WTC11 (cell line): ENCODE results near the gene TMEM14A. TPM values are rescaled to one million over a fixed set of nuclear protein-coding genes. Genes with fewer than 3 reads are reported as not detected.

ENCODE experiments used
- ATAC-seq: fragments of 200-7000 bp; cut with Tn5 transposase; 2 replicates; pipeline ENCODE4 v1.10.0; 2021; ENCODE audit warnings: mild to moderate bottlenecking, moderate library complexity
- CTCF ChIA-PET: fragments of 300-600 bp; sonication (Branson Sonifier 250); formaldehyde crosslinking; loops from one replicate; lab custom pipeline; 2021; ENCODE audit warnings: antibody characterized with exemption; lab: Charles Lee
- POLR2A ChIA-PET: fragments of 350-600 bp; sonication (Branson Sonifier 250); formaldehyde crosslinking; loops from one replicate; lab custom pipeline; 2021; ENCODE audit warnings: antibody characterized with exemption; lab: Charles Lee
- DNase-seq: peaks from one replicate; pipeline ENCODE4 v3.0.0; 2021; ENCODE audit warnings: low spot score
- H3K27ac Mint-ChIP-seq: 2 replicates; pipeline ENCODE4 v1.8.0; 2021; ENCODE audit warnings: mixed read lengths
- H3K27me3 Mint-ChIP-seq: 2 replicates; pipeline ENCODE4 v1.8.0; 2021; ENCODE audit warnings: low read depth, mild to moderate bottlenecking, moderate library complexity, mixed read lengths
- H3K36me3 Mint-ChIP-seq: 2 replicates; pipeline ENCODE4 v1.8.0; 2021; ENCODE audit warnings: mixed read lengths
- H3K4me1 Mint-ChIP-seq: 2 replicates; pipeline ENCODE4 v1.8.0; 2022; ENCODE audit warnings: mixed read lengths
- H3K4me3 Mint-ChIP-seq: 2 replicates; pipeline ENCODE4 v1.8.0; 2021; ENCODE audit warnings: mild to moderate bottlenecking, moderate library complexity, mixed read lengths
- H3K9me3 Mint-ChIP-seq: 2 replicates; pipeline ENCODE4 v1.8.0; 2021; ENCODE audit warnings: mixed read lengths
- ATF2 ChIP-seq: sonication (generic); formaldehyde crosslinking; IDR thresholded peaks from 2 replicates; pipeline ENCODE4 v1.8.1; 2022; ENCODE audit warnings: low read depth, missing genetic modification reagents, borderline replicate concordance
- EMX1 ChIP-seq: fragments of 250-450 bp; sonication (Bioruptor Pico); IDR thresholded peaks from 2 replicates; pipeline ENCODE4 v1.8.0; 2021; ENCODE audit warnings: mild to moderate bottlenecking
- FOXP1 ChIP-seq: sonication (generic); formaldehyde crosslinking; IDR thresholded peaks from 2 replicates; pipeline ENCODE4 v1.8.0; 2022; ENCODE audit warnings: missing genetic modification reagents, mild to moderate bottlenecking, moderate library complexity, borderline replicate concordance
- GABPB1 ChIP-seq: sonication (generic); formaldehyde crosslinking; IDR thresholded peaks from 2 replicates; pipeline ENCODE4 v1.8.1; 2023; ENCODE audit warnings: mild to moderate bottlenecking, missing genetic modification reagents
- JAZF1 ChIP-seq: fragments of 250-450 bp; sonication (Bioruptor Pico); IDR thresholded peaks from 2 replicates; pipeline ENCODE4 v1.9.0; 2021; ENCODE audit warnings: moderate library complexity, mild to moderate bottlenecking, inconsistent platforms
- JUN ChIP-seq: sonication (generic); formaldehyde crosslinking; IDR thresholded peaks from 2 replicates; pipeline ENCODE4 v1.8.0; 2023; ENCODE audit warnings: mild to moderate bottlenecking, missing genetic modification reagents
- KAT7 ChIP-seq: sonication (generic); formaldehyde crosslinking; IDR thresholded peaks from 2 replicates; pipeline ENCODE4 v1.8.1; 2023; ENCODE audit warnings: missing genetic modification reagents, mild to moderate bottlenecking, borderline replicate concordance
- NR1H2 ChIP-seq: sonication (generic); formaldehyde crosslinking; IDR thresholded peaks from 2 replicates; pipeline ENCODE4 v1.9.0; 2021; ENCODE audit warnings: mild to moderate bottlenecking, moderate library complexity, missing genetic modification reagents
- OVOL2 ChIP-seq: fragments of 250-450 bp; sonication (Bioruptor Pico); IDR thresholded peaks from 2 replicates; pipeline ENCODE4 v1.9.0; 2021; ENCODE audit warnings: mild to moderate bottlenecking, borderline replicate concordance
- ZNF219 ChIP-seq: sonication (generic); formaldehyde crosslinking; IDR thresholded peaks from 2 replicates; pipeline ENCODE4 v1.8.0; 2023; ENCODE audit warnings: missing genetic modification reagents, mild to moderate bottlenecking, borderline replicate concordance
- ZNF281 ChIP-seq: sonication (generic); formaldehyde crosslinking; IDR thresholded peaks from 2 replicates; pipeline ENCODE4 v1.8.0; 2023; ENCODE audit warnings: mild to moderate bottlenecking, missing genetic modification reagents
- ZNF416 ChIP-seq: fragments of 250-450 bp; sonication (Bioruptor Pico); IDR thresholded peaks from 2 replicates; pipeline ENCODE4 v1.9.0; 2021; ENCODE audit warnings: mild to moderate bottlenecking, inconsistent platforms
- ZNF423 ChIP-seq: fragments of 250-450 bp; sonication (Bioruptor Pico); IDR thresholded peaks from 2 replicates; pipeline ENCODE4 v2.1.2; 2022; ENCODE audit warnings: mild to moderate bottlenecking, moderate library complexity
- ZNF671 ChIP-seq: fragments of 250-450 bp; sonication (Bioruptor Pico); IDR thresholded peaks from 2 replicates; pipeline ENCODE4 v1.8.0; 2021; ENCODE audit warnings: mild to moderate bottlenecking
- total RNA-seq: library from RNA; stranded (reverse); gene quantifications from 3 replicates; pipeline ENCODE4 v1.2.3, GENCODE V29; 2021
- TF ChIP-seq, protein P1 (sequence below): fragments of 250-450 bp; sonication (Bioruptor Pico); conservative IDR thresholded peaks from 2 replicates; pipeline ENCODE4 v1.9.0; 2021; ENCODE audit warnings: mild to moderate bottlenecking
- TF ChIP-seq, protein P2 (sequence below): sonication (generic); formaldehyde crosslinking; IDR thresholded peaks from 2 replicates; pipeline ENCODE4 v1.8.1; 2022; ENCODE audit warnings: low read depth, mild to moderate bottlenecking, moderate library complexity, missing genetic modification reagents, borderline replicate concordance
- TF ChIP-seq, protein P3 (sequence below): sonication (generic); formaldehyde crosslinking; IDR thresholded peaks from 2 replicates; pipeline ENCODE4 v1.8.1; 2022; ENCODE audit warnings: missing genetic modification reagents, borderline replicate concordance
- TF ChIP-seq, protein P4 (sequence below): sonication (generic); formaldehyde crosslinking; IDR thresholded peaks from 2 replicates; pipeline ENCODE4 v1.8.0; 2022; ENCODE audit warnings: mild to moderate bottlenecking, missing genetic modification reagents
- TF ChIP-seq, protein P5 (sequence below): sonication (generic); formaldehyde crosslinking; IDR thresholded peaks from 2 replicates; pipeline ENCODE4 v1.8.0; 2022; ENCODE audit warnings: mild to moderate bottlenecking, missing genetic modification reagents
- TF ChIP-seq, protein P6 (sequence below): fragments of 250-450 bp; sonication (Bioruptor Pico); IDR thresholded peaks from 2 replicates; pipeline ENCODE4 v1.8.0; 2021; ENCODE audit warnings: mild to moderate bottlenecking

Gene TMEM14A
- total RNA-seq, 1 experiment from 2014 or later, result 8.7 TPM

DNA sequence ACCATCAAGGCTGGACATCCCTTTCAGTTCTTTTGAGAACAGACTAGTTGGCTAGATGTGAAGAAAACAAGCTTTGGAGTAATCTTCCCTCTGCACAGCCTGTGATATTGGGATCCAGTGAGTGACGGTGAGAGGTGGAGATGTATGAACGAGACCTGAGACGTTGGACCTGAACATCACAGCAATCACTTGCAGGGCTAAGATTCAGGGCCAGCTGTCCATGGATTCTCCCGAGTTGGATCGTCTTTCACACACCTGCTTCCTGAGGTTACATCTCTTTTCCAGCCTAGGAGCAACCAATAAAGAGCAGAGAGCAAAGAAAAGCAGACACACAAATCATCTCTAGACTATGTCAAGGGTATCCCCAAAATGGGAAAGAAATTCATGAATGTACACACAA is 30.0 kb upstream of the TMEM14A start (continued):
- TF ChIP-seq, protein P1, sequence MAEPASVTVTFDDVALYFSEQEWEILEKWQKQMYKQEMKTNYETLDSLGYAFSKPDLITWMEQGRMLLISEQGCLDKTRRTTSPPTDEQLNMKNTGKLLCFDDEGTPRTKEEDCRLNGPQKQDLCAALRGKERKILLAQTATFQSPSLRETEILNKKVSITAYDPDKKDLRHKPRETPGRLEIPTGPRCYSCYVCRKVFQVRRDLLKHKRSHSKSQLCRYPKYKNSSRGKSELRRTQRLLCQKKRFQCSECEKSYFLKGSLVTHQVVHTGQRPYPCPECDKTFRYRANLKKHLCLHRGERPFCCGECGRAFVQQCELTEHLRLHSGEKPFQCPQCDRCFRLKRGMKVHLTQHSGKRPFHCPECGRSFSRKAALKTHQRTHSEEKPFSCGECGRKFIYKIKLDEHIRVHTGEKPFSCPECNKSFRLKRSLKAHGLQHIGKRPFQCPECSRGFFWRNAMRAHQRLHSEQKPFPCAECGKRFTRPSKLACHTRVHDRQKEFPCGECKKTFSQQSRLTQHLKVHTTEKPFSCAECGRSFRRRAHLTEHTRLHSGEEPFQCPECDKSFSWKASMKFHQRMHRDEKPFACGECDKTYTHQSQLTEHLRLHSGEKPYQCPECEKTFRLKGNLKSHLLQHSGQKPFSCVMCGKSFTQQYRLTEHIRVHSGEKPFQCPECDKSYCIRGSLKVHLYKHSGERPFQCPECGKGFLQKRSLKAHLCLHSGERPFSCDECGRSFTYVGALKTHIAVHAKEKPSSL (CRISPR knock-in tag), result no peak
- no peak for TF ChIP-seq KAT7
- TF ChIP-seq ZNF281 (CRISPR knock-in tag), result no peak
- TF ChIP-seq ATF2, result no peak
- TF ChIP-seq, protein P2, sequence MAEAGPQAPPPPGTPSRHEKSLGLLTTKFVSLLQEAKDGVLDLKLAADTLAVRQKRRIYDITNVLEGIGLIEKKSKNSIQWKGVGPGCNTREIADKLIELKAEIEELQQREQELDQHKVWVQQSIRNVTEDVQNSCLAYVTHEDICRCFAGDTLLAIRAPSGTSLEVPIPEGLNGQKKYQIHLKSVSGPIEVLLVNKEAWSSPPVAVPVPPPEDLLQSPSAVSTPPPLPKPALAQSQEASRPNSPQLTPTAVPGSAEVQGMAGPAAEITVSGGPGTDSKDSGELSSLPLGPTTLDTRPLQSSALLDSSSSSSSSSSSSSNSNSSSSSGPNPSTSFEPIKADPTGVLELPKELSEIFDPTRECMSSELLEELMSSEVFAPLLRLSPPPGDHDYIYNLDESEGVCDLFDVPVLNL (CRISPR knock-in tag), result no peak
- TF ChIP-seq GABPB1 (CRISPR knock-in tag), result no peak
- no peak for TF ChIP-seq ZNF671 (CRISPR knock-in tag)
- TF ChIP-seq FOXP1 (CRISPR knock-in tag), result no peak

DNA sequence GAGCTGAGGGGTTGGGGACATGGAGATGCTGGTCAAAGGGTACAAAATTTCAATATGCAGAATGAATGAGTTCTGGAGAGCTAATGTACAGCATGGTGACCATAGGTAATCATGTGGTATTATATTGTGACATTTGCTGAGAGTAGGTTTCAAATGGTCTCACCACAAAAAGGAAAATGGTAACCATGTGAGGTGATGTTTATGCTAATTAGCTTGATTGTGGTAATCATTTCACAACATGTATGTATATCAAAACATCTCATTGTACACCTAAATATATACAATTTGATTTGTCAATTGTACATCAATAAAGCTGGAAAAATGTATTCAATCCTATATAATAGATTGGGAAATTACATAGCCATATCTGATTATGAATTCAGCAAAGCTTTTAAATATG is 29.5 kb upstream of the TMEM14A start:
- DNase-seq (no peak), ATAC-seq (no peak)
- CTCF ChIA-PET, result interaction anchor here (4.4 kb wide), 1 partner anchor 10 kb away, joined by 31 read pairs; no protein-coding TSS in a partner anchor
- Mint-ChIP-seq H3K9me3 (peaks cover 9% of the 10 kb centered on the region), H3K36me3 (peaks cover 6% of the 10 kb centered on the region), H3K4me3 (no peak overlapping the region), H3K27ac (no peak overlapping the region), H3K27me3 (peaks cover 3% of the 10 kb centered on the region), H3K4me1 (peaks cover 8% of the 10 kb centered on the region)
- POLR2A ChIA-PET, result no interaction called here
- TF ChIP-seq JAZF1 (CRISPR knock-in tag) (no peak), ZNF423 (no peak), EMX1 (CRISPR knock-in tag) (no peak), JUN (CRISPR knock-in tag) (no peak), ZNF219 (CRISPR knock-in tag) (no peak), NR1H2 (CRISPR knock-in tag) (no peak), ZNF416 (no peak), OVOL2 (no peak)
- TF ChIP-seq, protein P3, sequence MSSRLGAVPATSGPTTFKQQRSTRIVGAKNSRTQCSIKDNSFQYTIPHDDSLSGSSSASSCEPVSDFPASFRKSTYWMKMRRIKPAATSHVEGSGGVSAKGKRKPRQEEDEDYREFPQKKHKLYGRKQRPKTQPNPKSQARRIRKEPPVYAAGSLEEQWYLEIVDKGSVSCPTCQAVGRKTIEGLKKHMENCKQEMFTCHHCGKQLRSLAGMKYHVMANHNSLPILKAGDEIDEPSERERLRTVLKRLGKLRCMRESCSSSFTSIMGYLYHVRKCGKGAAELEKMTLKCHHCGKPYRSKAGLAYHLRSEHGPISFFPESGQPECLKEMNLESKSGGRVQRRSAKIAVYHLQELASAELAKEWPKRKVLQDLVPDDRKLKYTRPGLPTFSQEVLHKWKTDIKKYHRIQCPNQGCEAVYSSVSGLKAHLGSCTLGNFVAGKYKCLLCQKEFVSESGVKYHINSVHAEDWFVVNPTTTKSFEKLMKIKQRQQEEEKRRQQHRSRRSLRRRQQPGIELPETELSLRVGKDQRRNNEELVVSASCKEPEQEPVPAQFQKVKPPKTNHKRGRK (CRISPR knock-in tag), result no peak
- TF ChIP-seq, protein P4, sequence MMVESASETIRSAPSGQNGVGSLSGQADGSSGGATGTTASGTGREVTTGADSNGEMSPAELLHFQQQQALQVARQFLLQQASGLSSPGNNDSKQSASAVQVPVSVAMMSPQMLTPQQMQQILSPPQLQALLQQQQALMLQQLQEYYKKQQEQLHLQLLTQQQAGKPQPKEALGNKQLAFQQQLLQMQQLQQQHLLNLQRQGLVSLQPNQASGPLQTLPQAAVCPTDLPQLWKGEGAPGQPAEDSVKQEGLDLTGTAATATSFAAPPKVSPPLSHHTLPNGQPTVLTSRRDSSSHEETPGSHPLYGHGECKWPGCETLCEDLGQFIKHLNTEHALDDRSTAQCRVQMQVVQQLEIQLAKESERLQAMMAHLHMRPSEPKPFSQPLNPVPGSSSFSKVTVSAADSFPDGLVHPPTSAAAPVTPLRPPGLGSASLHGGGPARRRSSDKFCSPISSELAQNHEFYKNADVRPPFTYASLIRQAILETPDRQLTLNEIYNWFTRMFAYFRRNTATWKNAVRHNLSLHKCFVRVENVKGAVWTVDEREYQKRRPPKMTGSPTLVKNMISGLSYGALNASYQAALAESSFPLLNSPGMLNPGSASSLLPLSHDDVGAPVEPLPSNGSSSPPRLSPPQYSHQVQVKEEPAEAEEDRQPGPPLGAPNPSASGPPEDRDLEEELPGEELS (CRISPR knock-in tag), result no peak
- TF ChIP-seq, protein P5, sequence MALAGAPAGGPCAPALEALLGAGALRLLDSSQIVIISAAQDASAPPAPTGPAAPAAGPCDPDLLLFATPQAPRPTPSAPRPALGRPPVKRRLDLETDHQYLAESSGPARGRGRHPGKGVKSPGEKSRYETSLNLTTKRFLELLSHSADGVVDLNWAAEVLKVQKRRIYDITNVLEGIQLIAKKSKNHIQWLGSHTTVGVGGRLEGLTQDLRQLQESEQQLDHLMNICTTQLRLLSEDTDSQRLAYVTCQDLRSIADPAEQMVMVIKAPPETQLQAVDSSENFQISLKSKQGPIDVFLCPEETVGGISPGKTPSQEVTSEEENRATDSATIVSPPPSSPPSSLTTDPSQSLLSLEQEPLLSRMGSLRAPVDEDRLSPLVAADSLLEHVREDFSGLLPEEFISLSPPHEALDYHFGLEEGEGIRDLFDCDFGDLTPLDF, result no peak
- TF ChIP-seq, protein P1 (CRISPR knock-in tag), result no peak
- TF ChIP-seq, protein P6, sequence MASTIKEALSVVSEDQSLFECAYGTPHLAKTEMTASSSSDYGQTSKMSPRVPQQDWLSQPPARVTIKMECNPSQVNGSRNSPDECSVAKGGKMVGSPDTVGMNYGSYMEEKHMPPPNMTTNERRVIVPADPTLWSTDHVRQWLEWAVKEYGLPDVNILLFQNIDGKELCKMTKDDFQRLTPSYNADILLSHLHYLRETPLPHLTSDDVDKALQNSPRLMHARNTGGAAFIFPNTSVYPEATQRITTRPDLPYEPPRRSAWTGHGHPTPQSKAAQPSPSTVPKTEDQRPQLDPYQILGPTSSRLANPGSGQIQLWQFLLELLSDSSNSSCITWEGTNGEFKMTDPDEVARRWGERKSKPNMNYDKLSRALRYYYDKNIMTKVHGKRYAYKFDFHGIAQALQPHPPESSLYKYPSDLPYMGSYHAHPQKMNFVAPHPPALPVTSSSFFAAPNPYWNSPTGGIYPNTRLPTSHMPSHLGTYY, result no peak
